ENCODE measurements around the gene EXOG. TPM values are rescaled to one million over a fixed set of nuclear protein-coding genes. Genes with fewer than 3 reads are reported as not detected.

Gene EXOG
- total RNA-seq, 4 donors from 2014 or later = 6.2 to 22.8 (median 13.8) TPM

DNA sequence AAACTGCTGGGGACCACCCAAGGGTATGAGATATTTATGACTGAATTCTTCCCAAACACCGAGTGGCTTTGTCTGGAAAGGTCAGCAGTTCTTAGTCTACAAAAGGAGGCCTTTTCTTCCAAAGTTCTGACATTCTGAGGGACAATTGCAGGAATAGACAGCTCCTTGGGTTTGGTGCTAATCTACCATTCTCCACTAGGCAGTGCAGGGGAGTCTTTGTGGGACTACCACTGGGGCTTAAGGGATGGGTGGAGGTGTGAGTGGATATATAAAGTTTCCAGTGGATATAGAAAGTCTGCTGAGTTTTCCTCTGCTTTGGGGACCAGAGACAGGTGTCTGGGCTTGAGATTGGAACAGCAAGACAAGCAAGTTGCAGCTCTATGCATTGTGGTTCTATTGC is 62.7 kb downstream of the EXOG start:
- H3K4me1 ChIP-seq = no peaks in the 10 kb centered on the region
- TF ChIP-seq, protein P1, sequence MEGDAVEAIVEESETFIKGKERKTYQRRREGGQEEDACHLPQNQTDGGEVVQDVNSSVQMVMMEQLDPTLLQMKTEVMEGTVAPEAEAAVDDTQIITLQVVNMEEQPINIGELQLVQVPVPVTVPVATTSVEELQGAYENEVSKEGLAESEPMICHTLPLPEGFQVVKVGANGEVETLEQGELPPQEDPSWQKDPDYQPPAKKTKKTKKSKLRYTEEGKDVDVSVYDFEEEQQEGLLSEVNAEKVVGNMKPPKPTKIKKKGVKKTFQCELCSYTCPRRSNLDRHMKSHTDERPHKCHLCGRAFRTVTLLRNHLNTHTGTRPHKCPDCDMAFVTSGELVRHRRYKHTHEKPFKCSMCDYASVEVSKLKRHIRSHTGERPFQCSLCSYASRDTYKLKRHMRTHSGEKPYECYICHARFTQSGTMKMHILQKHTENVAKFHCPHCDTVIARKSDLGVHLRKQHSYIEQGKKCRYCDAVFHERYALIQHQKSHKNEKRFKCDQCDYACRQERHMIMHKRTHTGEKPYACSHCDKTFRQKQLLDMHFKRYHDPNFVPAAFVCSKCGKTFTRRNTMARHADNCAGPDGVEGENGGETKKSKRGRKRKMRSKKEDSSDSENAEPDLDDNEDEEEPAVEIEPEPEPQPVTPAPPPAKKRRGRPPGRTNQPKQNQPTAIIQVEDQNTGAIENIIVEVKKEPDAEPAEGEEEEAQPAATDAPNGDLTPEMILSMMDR (IDR thresholded peaks at IDR 0.05) = no peak
- H3K4me3 ChIP-seq = no peak overlapping the region
- H3K27me3 ChIP-seq = no peaks in the 10 kb centered on the region
- intact Hi-C loops (cut with DNase I; ENCODE audit: low total_unique reads) = no loop called here
- no peaks in the 10 kb centered on the region for H3K9me3 ChIP-seq
- H3K27ac ChIP-seq = no peak overlapping the region
- DNase-seq = no peak
- no peaks in the 10 kb centered on the region for H3K36me3 ChIP-seq

- Histone ChIP-seq H3K4me3 (no peak overlapping the region), H3K27me3 (no peaks in the 10 kb centered on the region), H3K9me3 (no peaks in the 10 kb centered on the region), H3K36me3 (no peaks in the 10 kb centered on the region), H3K4me1 (no peaks in the 10 kb centered on the region), H3K27ac (no peak overlapping the region)
- TF ChIP-seq, protein P1 (IDR thresholded peaks at IDR 0.05) = no peak
- TF ChIP-seq POLR2A (IDR thresholded peaks at IDR 0.05) = no peak
- DNase-seq = no peak
- intact Hi-C loops (cut with DNase I; ENCODE audit: low total_unique reads) = no loop called here
These were observed 64.1 kb downstream of the EXOG start for GRCh38 chr3:38560284-38560683.

- no peaks in the 10 kb centered on the region for H3K36me3 ChIP-seq
- intact Hi-C loops (cut with DNase I; ENCODE audit: low total_unique reads) = no loop called here
- no peak for DNase-seq
These were observed 65.0 kb downstream of the EXOG start for GRCh38 chr3:38560996-38561717.

GRCh38 chr3:38561746-38562466 is 65.8 kb downstream of the EXOG start:
- no peak overlapping the region for H3K27ac ChIP-seq
- DNase-seq = no peak
- H3K36me3 ChIP-seq = no peaks in the 10 kb centered on the region
- no peak overlapping the region for H3K4me3 ChIP-seq
- no peaks in the 10 kb centered on the region for H3K9me3 ChIP-seq
- intact Hi-C loops (cut with DNase I; ENCODE audit: low total_unique reads) = no loop called here
- no peaks in the 10 kb centered on the region for H3K4me1 ChIP-seq
- no peaks in the 10 kb centered on the region for H3K27me3 ChIP-seq
- no peak for TF ChIP-seq POLR2A (IDR thresholded peaks at IDR 0.05)
- TF ChIP-seq, protein P1 (IDR thresholded peaks at IDR 0.05) = no peak

More at GRCh38 chr3:38560996-38561717, 65.0 kb downstream of the EXOG start:
- Histone ChIP-seq H3K27ac (no peak overlapping the region), H3K4me1 (no peaks in the 10 kb centered on the region), H3K9me3 (no peaks in the 10 kb centered on the region), H3K4me3 (no peak overlapping the region), H3K27me3 (no peaks in the 10 kb centered on the region)
- TF ChIP-seq, protein P1 (IDR thresholded peaks at IDR 0.05) = no peak
- no peak for TF ChIP-seq POLR2A (IDR thresholded peaks at IDR 0.05)

GRCh38 chr3:38562467-38562925 is 66.4 kb downstream of the EXOG start:
- intact Hi-C loops (cut with DNase I; ENCODE audit: low total_unique reads) = no loop called here
- TF ChIP-seq POLR2A (IDR thresholded peaks at IDR 0.05) = no peak
- TF ChIP-seq, protein P1 (IDR thresholded peaks at IDR 0.05) = no peak
- Histone ChIP-seq H3K27me3 (no peaks in the 10 kb centered on the region), H3K36me3 (no peaks in the 10 kb centered on the region), H3K4me3 (no peak overlapping the region), H3K4me1 (no peaks in the 10 kb centered on the region), H3K9me3 (no peaks in the 10 kb centered on the region), H3K27ac (no peak overlapping the region)
- no peak for DNase-seq

Data from uterus (tissue), 4 donors.